Vagina (tissue), 2 donors: ENCODE results near the gene ADGRL3. TPM values are rescaled to one million over a fixed set of nuclear protein-coding genes. Genes with fewer than 3 reads are reported as not detected.

ENCODE experiments used
- DNase-seq, 2 donors: peaks; one replicate each; pipeline ENCODE4 v3.0.0-alpha.2; 2017; ENCODE audit errors: extremely low spot score in 2 of 2
- H3K27ac ChIP-seq: fragments of 200-600 bp; sonication (generic); one replicate; pipeline ENCODE4 v1.5.1; 2019
- H3K27me3 ChIP-seq: fragments of 200-600 bp; sonication (generic); one replicate; pipeline ENCODE4 v1.5.1; 2019
- H3K36me3 ChIP-seq, 2 donors: fragments of 200-600 bp; sonication (generic); one replicate each; pipeline ENCODE4 v1.5.1; 2017 to 2019
- H3K4me1 ChIP-seq: fragments of 200-600 bp; sonication (generic); one replicate; pipeline ENCODE4 v1.5.1; 2019
- H3K4me3 ChIP-seq, 2 donors: fragments of 200-600 bp; sonication (generic); 1 replicate in 1 of 2; 2 replicates in 1 of 2; pipeline ENCODE4 v1.5.1; 2016 to 2019
- H3K9me3 ChIP-seq: fragments of 200-600 bp; sonication (generic); one replicate; pipeline ENCODE4 v1.5.1; 2019
- CTCF ChIP-seq, 3 experiments: fragments of 450-650 bp in 2 of 3; fragments of 200-600 bp in 1 of 3; sonication (generic) in 1 of 3; IDR thresholded peaks; one replicate each; pipeline ENCODE4 v1.5.1; 2017 to 2019; ENCODE audit warnings: antibody characterized with exemption in 3 of 3, mild to moderate bottlenecking in 2 of 3, moderate library complexity in 2 of 3
- POLR2A ChIP-seq, 2 donors: fragments of 450-650 bp; IDR thresholded peaks; one replicate each; pipeline ENCODE4 v1.6.1; 2017; ENCODE audit warnings: antibody characterized with exemption in 2 of 2, mild to moderate bottlenecking in 2 of 2, moderate library complexity in 2 of 2
- POLR2AphosphoS5 ChIP-seq, 2 donors: sonication (generic); formaldehyde crosslinking; IDR thresholded peaks; one replicate each; pipeline ENCODE4 v1.9.0; 2017; ENCODE audit warnings: antibody characterized with exemption in 2 of 2, mild to moderate bottlenecking in 2 of 2, low read depth in 1 of 2; ENCODE audit not compliant: insufficient read depth in 1 of 2
- intact Hi-C: fragments of 100-400 bp; cut with DNase I; formaldehyde crosslinking; loops from one replicate; pipeline ENCODE4 v1.15.1; 2023
- total RNA-seq: library from RNA; depleted of rRNA; stranded (reverse); fragments of >200 nt; gene quantifications from one replicate; pipeline ENCODE4 v1.2.3, GENCODE V29; 2016

The ADGRL3 gene
- total RNA-seq, 1 donor from 2014 or later: 16.9 TPM

DNA sequence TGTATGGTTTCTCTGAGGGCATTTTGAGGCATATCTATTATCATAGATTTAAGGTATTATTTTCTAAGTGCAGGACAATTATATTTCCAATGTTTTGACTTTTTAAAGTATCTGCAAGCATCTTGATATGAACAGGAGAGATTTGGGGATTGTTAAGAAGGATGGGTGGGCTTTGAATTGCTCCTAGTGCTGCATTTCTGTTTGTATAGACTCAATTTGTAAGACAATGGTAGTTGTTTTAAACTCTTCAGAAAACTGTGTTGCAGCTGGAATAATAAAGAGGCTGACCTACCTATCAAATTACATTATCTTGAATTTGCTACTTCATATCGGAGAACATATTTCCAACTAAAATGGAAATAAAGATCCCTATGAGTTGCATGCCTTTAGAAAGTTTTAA is 570.3 kb downstream of the ADGRL3 start:
- TF ChIP-seq CTCF (IDR thresholded peaks at IDR 0.05): no peak
- no peak for TF ChIP-seq POLR2AphosphoS5 (IDR thresholded peaks at IDR 0.05; ENCODE audit: insufficient read depth in 1 of 2, low read depth in 1 of 2)
- TF ChIP-seq POLR2A (IDR thresholded peaks at IDR 0.05): no peak
- Histone ChIP-seq H3K27ac (no peak overlapping the region), H3K4me3 (no peak overlapping the region), H3K9me3 (no peaks in the 10 kb centered on the region), H3K27me3 (no peaks in the 10 kb centered on the region), H3K4me1 (no peaks in the 10 kb centered on the region), H3K36me3 (no peaks in the 10 kb centered on the region)
- intact Hi-C loops: no loop called here
- no peak for DNase-seq

DNA sequence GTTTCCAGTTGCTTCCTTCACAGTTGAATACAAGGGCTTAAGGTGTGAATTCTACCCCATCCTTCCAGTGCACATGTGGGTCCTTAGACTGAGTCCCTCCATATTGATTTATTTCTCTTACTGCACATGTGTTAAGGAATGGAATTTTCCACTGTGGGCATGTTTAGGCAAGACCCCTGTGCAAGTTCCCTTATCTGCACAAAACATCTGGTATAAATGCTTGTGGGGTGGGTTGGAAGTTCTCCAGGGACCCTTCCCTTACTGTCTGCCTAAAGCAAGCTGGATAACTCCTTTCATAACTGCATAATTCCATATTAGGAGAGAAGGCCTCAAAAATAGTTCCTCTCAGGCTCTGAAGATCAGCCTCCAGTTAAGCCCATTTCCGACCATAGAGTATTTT is 570.9 kb downstream of the ADGRL3 start:
- DNase-seq: no peak
- H3K27me3 ChIP-seq: no peaks in the 10 kb centered on the region
- no peaks in the 10 kb centered on the region for H3K4me1 ChIP-seq
- H3K9me3 ChIP-seq: no peaks in the 10 kb centered on the region
- TF ChIP-seq CTCF (IDR thresholded peaks at IDR 0.05): no peak
- TF ChIP-seq POLR2AphosphoS5 (IDR thresholded peaks at IDR 0.05; ENCODE audit: insufficient read depth in 1 of 2, low read depth in 1 of 2): no peak
- TF ChIP-seq POLR2A (IDR thresholded peaks at IDR 0.05): no peak
- H3K4me3 ChIP-seq: no peak overlapping the region
- intact Hi-C loops: no loop called here
- no peak overlapping the region for H3K27ac ChIP-seq
- no peaks in the 10 kb centered on the region for H3K36me3 ChIP-seq

GRCh38 chr4:61772126-61772525 is 572.0 kb downstream of the ADGRL3 start:
- TF ChIP-seq POLR2AphosphoS5 (IDR thresholded peaks at IDR 0.05; ENCODE audit: insufficient read depth in 1 of 2, low read depth in 1 of 2) (no peak), CTCF (IDR thresholded peaks at IDR 0.05) (no peak), POLR2A (IDR thresholded peaks at IDR 0.05) (no peak)
- Histone ChIP-seq H3K4me3 (no peak overlapping the region), H3K9me3 (no peaks in the 10 kb centered on the region), H3K27ac (no peak overlapping the region), H3K36me3 (no peaks in the 10 kb centered on the region), H3K27me3 (no peaks in the 10 kb centered on the region), H3K4me1 (no peaks in the 10 kb centered on the region)
- intact Hi-C loops: no loop called here
- no peak for DNase-seq

GRCh38 chr4:61773655-61774245 is 573.6 kb downstream of the ADGRL3 start:
- Histone ChIP-seq H3K4me1 (no peaks in the 10 kb centered on the region), H3K36me3 (no peaks in the 10 kb centered on the region), H3K4me3 (no peak overlapping the region), H3K27me3 (no peaks in the 10 kb centered on the region), H3K27ac (no peak overlapping the region), H3K9me3 (no peaks in the 10 kb centered on the region)
- no peak for DNase-seq
- intact Hi-C loops: no loop called here
- no peak for TF ChIP-seq POLR2A (IDR thresholded peaks at IDR 0.05)
- TF ChIP-seq POLR2AphosphoS5 (IDR thresholded peaks at IDR 0.05; ENCODE audit: insufficient read depth in 1 of 2, low read depth in 1 of 2): no peak

- H3K27ac ChIP-seq: no peak overlapping the region
- H3K36me3 ChIP-seq: no peaks in the 10 kb centered on the region
- H3K4me3 ChIP-seq: no peak overlapping the region
- H3K9me3 ChIP-seq: no peaks in the 10 kb centered on the region
- no peaks in the 10 kb centered on the region for H3K27me3 ChIP-seq
- TF ChIP-seq POLR2A (IDR thresholded peaks at IDR 0.05) (no peak), CTCF (IDR thresholded peaks at IDR 0.05) (no peak), POLR2AphosphoS5 (IDR thresholded peaks at IDR 0.05; ENCODE audit: insufficient read depth in 1 of 2, low read depth in 1 of 2) (no peak)
- DNase-seq: no peak
- no peaks in the 10 kb centered on the region for H3K4me1 ChIP-seq
- intact Hi-C loops: no loop called here
Measured at GRCh38 chr4:61782133-61782532, 582.0 kb downstream of the ADGRL3 start.
